GM19397 (cell line): ENCODE results near the gene HEPH.
"Not testable (repeated sequence)": the region's sequence is repeated elsewhere in the genome, so short reads cannot be mapped to it uniquely, and the experiment has no call there.

Experiments
- ATAC-seq: cut with Tn5 transposase; IDR thresholded peaks from one replicate; pipeline ENCODE4 v1.9.1; 2021; ENCODE audit warnings: mild to moderate bottlenecking, moderate library complexity; ENCODE audit not compliant: unreplicated experiment

HEPH gene

GRCh38 chrX:66221856-66222255, 57.8 kb downstream of the HEPH start:
- no peak for ATAC-seq

GRCh38 chrX:66232296-66232695, 68.2 kb downstream of the HEPH start:
- no peak for ATAC-seq

- no peak for ATAC-seq
Observed at GRCh38 chrX:66233209-66233608, 69.2 kb downstream of the HEPH start.

GRCh38 chrX:66233904-66234303, 69.9 kb downstream of the HEPH start:
- ATAC-seq, result not testable (repeated sequence)

- ATAC-seq, result no peak
Observed at GRCh38 chrX:66255359-66255967, 91.4 kb downstream of the HEPH start.

DNA sequence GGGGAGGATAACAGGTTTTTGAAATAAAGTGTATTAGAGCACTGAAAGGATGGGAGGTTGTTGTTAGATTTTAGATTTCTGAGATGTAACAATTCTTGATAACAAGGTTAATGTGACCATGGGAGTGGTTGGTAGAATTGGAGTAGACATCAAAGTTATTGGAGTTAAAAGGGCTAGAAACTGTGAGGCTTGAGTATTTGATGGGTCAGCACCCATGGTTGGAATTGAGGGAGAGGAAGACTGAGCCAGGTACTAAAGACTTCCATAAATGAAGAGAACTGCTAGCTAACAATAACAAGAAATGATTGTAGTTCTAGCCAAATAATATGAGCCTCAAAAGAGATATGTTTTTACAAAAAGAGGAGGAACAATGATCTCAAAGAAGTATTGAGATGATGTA, 98.8 kb downstream of the HEPH start:
- ATAC-seq, result no peak
